Activated T-cell treated with anti-CD3 and anti-CD28 coated beads, Interleukin-2, amount 50 U/mL, for 48 hours (primary cell): Measurements from ENCODE around the gene LRP11.
"Not testable (repeated sequence)": the region's sequence is repeated elsewhere in the genome, so short reads cannot be mapped to it uniquely, and the experiment has no call there.

Source experiments
- DNase-seq, 2 experiments: peaks; one replicate each; pipeline ENCODE4 v3.0.0-alpha.2; 2020

The LRP11 gene

GRCh38 chr6:149846321-149846720, 17.8 kb downstream of the LRP11 start:
- DNase-seq, result no peak

GRCh38 chr6:149845549-149845948, 18.6 kb downstream of the LRP11 start:
- no peak for DNase-seq

- no peak for DNase-seq
Measured at GRCh38 chr6:149844480-149844879, 19.7 kb downstream of the LRP11 start.

DNA sequence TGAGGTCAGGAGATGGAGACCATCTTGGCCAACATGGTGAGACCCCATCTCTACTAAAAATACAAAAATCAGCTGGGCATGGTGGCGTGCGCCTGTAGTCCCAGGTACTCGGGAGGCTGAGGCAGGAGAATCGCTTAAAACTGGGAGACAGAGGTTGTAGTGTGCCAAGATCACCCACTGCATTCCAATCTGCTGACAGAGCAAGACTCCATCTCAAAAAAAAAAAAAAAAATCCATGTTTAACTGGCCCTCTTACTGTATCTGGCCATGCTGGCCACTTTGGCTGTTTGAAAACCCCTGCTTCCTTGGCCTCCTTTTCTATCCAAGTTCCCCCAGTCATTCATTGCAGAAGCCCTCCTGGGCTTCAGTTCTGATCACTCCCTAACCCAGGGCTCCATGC, 20.1 kb downstream of the LRP11 start:
- DNase-seq, result not testable (repeated sequence)

- DNase-seq, result no peak
Measured at GRCh38 chr6:149843051-149843633, 21.0 kb downstream of the LRP11 start.

DNA sequence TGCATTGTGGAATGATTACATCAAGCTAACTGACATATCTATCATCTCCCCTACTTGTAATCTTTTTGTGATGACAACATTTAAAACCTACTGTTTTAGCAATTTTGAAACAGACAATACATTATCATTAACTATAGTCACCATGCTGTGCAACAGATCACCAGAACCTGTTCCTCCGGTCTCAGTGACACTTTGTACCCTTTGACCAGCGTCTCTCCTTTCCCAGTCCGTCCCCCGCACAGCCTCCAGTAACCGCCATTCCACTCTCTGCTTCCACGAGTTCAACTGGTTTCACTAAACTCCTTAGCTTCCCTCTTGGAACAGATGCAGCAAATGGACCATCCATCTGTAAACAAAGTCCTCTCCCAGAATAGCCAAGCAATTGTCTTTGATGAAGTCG, 21.8 kb downstream of the LRP11 start:
- DNase-seq, result no peak

DNA sequence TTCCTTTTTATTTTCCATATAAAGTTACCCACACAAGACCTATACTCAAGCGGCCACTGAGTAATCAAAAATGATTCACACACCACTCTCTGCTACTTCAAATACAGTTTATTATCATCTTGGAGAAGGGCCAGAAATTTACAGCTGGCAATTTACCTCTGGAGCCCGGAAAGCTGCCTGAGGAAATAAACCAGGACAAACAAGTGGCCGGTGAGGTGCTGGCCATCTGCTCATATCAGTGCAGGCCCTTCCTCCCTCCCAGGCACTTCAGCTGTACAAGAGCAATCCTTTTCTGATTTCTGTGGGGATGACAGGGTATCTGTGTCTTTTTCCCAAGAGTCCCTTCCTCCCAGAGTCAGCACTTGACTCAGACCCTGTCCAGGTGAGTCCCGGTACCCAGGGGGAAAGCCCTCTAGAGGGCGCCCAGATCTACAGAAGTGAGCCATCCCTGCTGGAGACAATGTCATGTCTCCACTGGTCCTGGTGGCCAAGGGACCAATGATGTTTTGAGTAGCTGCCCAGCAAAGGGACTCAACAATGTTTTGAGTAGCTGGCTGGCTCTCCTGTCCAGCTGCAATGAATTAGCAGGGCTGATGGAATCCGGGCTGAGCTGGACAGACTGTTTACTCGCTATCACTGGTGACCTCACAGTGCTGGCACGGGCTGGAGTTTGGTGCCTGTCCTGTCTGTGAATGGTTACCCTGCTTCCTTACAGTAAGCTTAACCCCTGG, 23.6 kb downstream of the LRP11 start:
- peak; percentile 70 to 71 for DNase-seq

GRCh38 chr6:149834513-149835481, 29.4 kb downstream of the LRP11 start:
- DNase-seq, result peak; percentile 81 to 83

DNA sequence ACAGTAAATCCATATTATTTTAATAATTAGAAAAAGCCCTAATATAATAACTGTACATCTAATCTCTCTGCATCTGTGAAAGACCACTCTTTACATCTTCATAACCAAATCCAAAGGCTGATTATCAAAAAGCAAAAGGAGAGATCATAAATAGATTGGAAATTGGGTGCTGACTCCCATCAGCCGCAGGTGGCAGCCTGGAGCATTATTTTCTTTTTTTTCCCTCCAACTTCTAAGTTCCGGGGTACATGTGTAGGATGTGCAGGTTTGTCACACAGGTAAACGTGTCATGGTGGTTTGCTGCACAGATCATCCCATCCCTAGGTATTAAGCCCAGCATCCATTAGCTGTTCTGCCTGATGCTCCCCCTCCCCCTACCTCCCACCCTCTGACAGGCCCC, 30.5 kb downstream of the LRP11 start:
- no peak for DNase-seq

DNA sequence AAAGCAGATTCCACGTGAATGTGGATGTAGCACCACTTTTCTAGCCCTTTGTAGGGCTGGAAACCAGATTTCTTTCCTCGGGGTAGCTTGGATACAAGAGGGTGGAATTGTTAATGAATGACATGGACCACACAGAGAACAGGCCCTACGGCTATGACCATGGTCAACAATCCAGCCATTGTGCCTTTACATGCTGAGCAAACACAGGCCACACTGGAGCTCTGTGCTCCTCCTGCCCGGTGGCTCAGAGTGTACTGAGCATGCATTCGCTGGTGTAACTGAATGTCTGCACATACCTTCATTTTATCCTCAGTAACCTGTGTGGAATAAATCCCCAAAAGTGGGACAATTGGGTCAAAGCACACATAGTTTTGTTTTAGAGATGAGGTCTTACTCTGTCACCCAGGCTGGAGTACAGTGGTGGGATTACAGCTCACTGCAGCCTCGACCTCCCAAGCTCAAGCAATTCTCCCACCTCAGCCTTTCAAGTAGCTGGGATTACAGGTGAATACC, 32.8 kb downstream of the LRP11 start:
- no peak for DNase-seq

GRCh38 chr6:149830731-149831307, 33.3 kb downstream of the LRP11 start:
- DNase-seq, result no peak

DNA sequence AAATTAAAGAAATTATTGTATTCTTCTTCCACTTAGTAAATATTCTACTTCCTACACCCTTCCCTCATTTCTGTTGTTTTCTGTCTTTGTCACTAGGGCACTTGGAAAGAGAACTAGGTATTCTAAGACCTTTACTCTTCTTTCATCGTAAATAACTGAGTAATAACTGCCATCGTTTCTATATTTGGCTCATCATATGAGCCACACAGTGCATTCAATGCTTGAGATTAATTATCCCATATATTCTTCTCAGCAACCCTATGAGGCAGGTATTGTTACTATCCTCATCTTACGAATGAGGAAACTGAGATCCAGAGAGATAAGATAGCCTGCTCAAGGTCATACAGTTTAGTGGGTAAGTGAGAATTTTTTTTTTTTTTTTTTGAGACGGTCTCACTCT, 38.9 kb downstream of the LRP11 start:
- no peak for DNase-seq

GRCh38 chr6:149823013-149823412, 41.1 kb downstream of the LRP11 start:
- no peak for DNase-seq

DNA sequence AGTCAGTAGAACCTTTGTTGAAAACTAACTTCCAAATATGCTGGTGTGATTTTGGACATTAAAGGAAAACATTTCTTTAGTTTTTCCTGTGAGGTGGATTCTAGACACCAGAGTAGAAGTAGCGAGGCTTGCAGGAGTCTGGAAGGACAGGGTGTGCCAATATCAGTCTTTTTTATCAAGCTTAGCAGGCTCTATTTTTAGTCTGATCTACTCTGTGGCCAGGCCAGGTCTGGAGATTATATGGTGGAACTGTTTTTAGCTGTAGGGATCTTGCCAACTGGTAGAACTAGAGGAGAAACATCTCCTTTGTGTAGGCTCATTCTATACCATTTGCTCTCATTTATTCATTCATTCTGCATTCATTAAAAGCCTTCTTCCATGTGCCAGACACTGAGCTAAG, 42.7 kb downstream of the LRP11 start:
- DNase-seq, result no peak

DNA sequence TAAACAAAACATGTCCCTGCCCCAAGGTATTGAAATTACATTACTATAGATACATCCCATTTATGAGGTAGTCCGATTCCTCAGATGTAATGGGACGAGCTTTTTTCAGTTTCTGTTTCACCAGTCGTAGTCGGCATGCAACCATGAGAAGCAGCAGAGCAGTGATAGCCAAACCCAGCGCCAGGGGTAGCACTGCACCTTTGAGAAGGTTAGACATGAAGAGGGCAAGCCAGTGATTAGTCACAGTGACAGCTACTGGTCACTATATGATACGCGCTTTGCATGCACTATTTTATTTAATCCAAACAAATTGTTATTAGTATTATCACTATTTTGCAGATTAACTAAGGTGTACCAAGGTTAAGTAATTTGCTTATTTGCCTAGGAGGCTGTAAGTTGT, 43.7 kb downstream of the LRP11 start:
- no peak for DNase-seq

DNA sequence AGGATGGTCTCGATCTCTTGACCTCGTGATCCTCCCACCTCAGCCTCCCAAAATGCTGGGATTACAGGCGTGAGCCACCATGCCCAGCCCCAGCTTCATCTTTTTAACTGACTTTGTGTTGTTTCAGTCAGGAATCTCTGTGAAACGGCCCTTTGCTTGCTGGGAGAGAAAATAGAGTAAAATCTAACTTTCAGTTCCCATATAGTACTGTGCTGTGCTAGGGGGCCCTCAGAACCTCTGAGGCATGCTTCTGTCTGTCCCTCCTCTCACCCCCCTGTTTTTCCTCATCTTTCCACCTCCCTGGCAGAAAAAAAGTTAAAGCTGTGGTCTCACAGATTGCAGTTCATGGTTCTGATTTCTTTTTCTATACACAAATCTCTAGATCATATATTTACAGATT, 48.4 kb downstream of the LRP11 start:
- DNase-seq, result no peak

DNA sequence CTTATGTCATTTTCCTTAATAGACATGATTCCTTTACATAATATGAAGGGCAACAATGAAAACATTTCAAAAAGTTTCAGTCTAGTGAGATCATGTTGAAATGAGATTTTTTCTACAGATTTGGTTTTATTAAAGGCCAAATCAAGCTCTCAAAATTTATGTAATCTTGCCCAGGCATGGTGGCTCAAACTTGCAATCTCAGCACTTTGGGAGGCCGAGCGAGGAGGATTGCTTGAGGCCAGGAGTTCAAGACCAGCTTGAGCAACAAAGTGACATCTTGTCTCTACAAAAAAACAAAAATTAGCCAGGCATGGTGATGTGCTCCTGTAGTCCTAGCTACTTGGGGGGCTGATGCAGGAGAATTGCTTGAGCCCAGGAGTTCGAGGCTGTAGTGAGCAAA, 50.8 kb downstream of the LRP11 start:
- DNase-seq, result no peak

- DNase-seq, result no peak
Measured at GRCh38 chr6:149809798-149810197, 54.4 kb downstream of the LRP11 start.

DNA sequence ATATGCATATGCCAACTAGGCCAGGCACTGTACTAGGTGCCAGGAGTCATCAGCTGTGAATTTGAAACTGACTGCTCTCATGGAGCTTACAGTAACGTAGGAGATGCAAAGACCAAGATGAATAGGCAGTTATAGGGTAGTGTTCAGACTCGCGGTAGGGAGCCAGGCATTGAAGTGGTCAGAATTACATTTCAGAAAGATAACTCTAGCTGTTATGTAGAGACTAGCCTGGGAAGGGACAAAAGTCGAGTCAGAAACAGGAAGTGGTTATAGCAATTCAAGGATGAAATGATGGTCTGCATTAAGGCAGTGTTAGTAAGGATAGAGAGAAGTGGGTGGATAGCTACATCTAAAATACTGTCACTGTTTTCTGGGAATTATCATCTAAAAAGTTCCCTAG, 58.0 kb downstream of the LRP11 start:
- no peak for DNase-seq

- no peak for DNase-seq
Measured at GRCh38 chr6:149783551-149783950, 80.6 kb downstream of the LRP11 start.

DNA sequence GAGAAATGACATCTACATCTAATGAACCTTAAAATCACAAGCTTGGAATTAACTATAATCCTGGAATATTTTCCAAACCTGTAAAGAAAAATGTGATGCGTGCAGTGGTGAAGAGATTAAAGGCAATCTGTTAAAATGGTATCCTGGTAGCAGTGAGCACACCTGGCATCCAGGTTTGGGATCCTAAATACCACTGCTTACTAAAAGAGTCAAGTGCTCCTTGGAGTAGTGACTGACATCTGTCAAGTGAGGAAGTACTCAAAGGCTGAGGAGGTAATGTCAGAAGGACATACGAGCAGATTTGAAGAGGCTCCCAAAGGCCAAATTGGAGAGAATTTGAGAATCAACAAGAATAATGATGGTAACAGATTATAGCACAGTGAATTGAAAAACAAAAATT, 81.8 kb downstream of the LRP11 start:
- DNase-seq, result no peak

DNA sequence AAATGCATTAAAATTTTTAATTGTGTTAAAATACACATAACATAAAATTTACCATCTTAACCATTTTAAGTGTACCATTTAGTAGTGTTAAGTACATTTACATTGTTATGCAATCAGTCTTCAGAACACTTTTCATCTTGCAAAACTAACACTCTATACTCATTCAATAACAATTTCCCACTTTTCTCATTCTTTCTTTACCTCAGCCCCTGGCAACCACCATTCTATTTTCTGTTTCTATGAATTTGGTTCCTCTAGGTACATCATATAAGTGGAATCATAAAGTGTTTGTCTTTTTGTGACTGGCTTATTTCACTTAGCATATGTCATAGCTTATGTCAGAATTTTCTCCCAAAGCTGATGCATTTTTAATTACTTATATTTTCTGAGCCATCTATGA, 82.4 kb downstream of the LRP11 start:
- no peak for DNase-seq

DNA sequence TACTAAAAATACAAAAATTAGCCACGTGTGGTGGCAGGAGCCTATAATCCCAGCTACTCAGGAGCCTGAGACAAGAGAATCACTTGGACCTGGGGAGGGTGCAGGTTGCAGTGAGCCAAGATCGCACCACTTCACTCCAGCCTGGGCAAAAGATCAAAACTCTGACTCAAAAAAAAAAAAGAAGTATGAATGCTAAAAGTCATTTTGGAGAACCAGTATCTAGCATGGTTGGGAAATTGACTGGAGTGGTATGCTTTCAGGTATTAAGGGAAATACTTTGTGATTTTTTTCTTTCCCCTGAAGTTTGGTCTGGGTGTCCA, 84.6 kb downstream of the LRP11 start:
- DNase-seq, result no peak
